WI38 (cell line): Measurements from ENCODE around the gene SSRP1.

Experiments
- H3K4me3 ChIP-seq: 2 replicates; pipeline ENCODE4 v1.5.1; 2011; ENCODE audit warnings: low read depth, mild to moderate bottlenecking, control low read depth, low read length
- TF ChIP-seq, protein P1 (sequence below): IDR thresholded peaks from 2 replicates; pipeline ENCODE4 v1.5.1; 2012; ENCODE audit warnings: low read depth, mild to moderate bottlenecking, control low read depth, low read length

SSRP1 gene

GRCh38 chr11:57320719-57321387 is 14.8 kb downstream of the SSRP1 start:
- TF ChIP-seq, protein P1, sequence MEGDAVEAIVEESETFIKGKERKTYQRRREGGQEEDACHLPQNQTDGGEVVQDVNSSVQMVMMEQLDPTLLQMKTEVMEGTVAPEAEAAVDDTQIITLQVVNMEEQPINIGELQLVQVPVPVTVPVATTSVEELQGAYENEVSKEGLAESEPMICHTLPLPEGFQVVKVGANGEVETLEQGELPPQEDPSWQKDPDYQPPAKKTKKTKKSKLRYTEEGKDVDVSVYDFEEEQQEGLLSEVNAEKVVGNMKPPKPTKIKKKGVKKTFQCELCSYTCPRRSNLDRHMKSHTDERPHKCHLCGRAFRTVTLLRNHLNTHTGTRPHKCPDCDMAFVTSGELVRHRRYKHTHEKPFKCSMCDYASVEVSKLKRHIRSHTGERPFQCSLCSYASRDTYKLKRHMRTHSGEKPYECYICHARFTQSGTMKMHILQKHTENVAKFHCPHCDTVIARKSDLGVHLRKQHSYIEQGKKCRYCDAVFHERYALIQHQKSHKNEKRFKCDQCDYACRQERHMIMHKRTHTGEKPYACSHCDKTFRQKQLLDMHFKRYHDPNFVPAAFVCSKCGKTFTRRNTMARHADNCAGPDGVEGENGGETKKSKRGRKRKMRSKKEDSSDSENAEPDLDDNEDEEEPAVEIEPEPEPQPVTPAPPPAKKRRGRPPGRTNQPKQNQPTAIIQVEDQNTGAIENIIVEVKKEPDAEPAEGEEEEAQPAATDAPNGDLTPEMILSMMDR, result no peak
- H3K4me3 ChIP-seq, result no peak overlapping the region; the same call in 1 of the 2 replicates

DNA sequence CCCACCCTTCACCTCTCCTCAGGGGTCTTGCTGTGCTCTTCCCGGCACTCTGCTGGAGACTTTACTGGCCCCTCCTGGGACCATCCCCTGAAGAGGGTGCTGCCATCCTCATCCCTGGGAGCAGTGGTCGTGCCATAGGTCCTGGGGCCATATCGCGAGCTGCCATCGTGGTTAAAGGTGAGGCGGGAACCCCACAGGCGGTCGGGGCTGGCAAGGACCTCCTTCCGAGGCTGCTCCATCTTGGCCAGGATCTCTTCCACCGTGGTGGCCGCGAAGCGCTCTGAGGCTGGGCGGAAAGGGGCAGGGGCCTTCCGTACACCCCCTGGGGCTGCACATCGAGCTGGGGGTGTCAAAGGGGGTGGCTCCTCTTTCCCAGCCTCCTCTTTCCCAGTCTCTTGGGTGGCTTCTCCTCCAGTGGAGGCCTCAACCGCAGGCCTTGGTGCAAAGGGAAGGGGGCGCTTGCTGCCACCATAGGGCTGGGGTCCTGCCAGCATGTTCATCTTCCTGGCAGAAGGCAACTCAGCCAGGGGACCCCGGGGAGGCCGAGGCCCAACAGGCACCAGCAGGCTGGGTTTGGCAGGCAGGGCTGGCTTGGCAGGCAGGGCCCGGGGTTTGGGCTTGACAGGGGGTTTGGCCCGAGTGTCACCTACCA is 15.5 kb downstream of the SSRP1 start:
- no peak overlapping the region for H3K4me3 ChIP-seq
- TF ChIP-seq, protein P1, result no peak

- no peak overlapping the region for H3K4me3 ChIP-seq
- TF ChIP-seq, protein P1, result no peak
Measured at GRCh38 chr11:57318178-57318577, 17.5 kb downstream of the SSRP1 start.

DNA sequence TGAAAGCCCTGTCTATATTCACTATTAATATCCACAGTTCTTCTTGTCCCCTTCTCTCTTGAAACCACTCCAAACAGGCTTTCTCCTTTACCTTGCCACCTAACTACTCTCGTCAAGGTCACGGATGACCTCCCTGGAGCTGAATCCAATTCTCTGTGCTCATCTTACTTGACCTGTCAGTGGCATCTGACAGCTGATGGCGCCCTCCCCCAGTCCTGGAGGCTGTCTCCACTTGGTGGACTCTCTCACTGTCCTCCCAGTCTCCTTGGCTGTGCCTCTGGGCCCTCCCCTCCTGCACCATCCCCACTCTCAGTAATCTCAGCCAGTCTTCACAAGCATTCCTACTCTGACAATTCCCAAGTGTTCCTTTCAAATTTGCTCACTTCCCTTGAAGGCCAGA is 19.7 kb downstream of the SSRP1 start:
- no peak overlapping the region for H3K4me3 ChIP-seq
- TF ChIP-seq, protein P1, result no peak

GRCh38 chr11:57315491-57315890 is 20.2 kb downstream of the SSRP1 start:
- TF ChIP-seq, protein P1, result no peak
- no peak overlapping the region for H3K4me3 ChIP-seq

DNA sequence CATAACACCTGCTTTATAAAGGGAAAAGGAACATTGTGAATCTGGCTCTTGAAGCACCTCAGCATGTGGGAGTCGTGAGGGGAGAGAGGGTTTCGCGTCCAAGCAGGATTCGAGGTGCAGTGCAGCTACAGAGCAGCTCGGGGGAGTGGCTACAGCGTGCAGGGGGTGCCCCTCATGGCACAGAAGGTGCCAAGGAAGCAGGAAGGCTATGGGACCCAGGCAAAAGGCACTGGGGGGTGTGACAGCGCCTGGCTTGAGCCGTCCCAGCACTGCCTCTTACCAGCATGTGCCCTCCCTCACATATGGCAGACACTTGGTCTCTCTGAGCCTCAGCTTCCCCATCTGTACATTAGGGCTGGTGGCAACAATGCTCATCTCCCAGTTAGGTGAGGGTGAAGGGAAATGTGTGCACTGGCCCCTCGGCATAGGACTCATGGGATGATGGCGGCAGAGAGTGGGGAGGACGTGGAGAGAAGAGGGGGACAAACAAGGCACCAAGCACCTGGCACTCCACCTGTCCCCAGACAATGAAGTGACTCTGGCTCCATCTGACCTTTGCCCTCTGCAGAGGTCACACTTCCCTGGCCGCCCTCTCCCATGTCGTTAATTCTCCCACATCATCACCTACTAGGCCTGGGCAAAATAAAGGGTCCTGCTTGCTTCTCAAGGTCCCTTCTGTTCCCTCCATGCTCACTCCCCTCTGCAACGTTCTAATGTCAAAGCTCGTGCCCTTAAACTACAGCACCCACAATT is 21.3 kb downstream of the SSRP1 start:
- H3K4me3 ChIP-seq, result no peak overlapping the region
- TF ChIP-seq, protein P1, result no peak

- TF ChIP-seq, protein P1, result no peak
- H3K4me3 ChIP-seq, result no peak overlapping the region
Measured at GRCh38 chr11:57313788-57314135, 21.9 kb downstream of the SSRP1 start.
